ENCODE measurements around the gene KIRREL1. TPM values are rescaled to one million over a fixed set of nuclear protein-coding genes. Genes with fewer than 3 reads are reported as not detected.

Gene KIRREL1
- total RNA-seq: not detected

GRCh38 chr1:157993147-157993917 is at the start of gene KIRREL1:
KIRREL1 (plus strand) TSS chr1:157993645; CDS start chr1:157993677, 32 bp downstream.
- Mint-ChIP-seq H3K27me3 (peaks cover 40% of the 10 kb centered on the region), H3K4me3 (no peak within 1 kb of the TSS)

GRCh38 chr1:157944663-157945280 is 48.7 kb upstream of the KIRREL1 start:
- Mint-ChIP-seq H3K27ac (no peak overlapping the region), H3K4me3 (no peak overlapping the region), H3K27me3 (peaks cover 3% of the 10 kb centered on the region), H3K9me3 (ENCODE audit: low read depth) (no peaks in the 10 kb centered on the region), H3K4me1 (no peaks in the 10 kb centered on the region), H3K36me3 (no peaks in the 10 kb centered on the region)
- ATAC-seq (no peak), DNase-seq (no peak)
- CTCF ChIA-PET: no interaction called here

More at GRCh38 chr1:157993147-157993917, at the start of gene KIRREL1:
- no peaks in the 10 kb centered on the region for H3K9me3 Mint-ChIP-seq (ENCODE audit: low read depth)
- ATAC-seq: no peak
- H3K4me1 Mint-ChIP-seq: no peaks in the 10 kb centered on the region
- DNase-seq: no peak
- H3K27ac Mint-ChIP-seq: no peak within 1 kb of the TSS
- CTCF ChIA-PET: interaction anchor here (1.2 to 2.8 kb wide), 3 partner anchors 9 to 42 kb away, joined by 3 to 14 read pairs (median 7); no protein-coding TSS in a partner anchor
- no peaks in the 10 kb centered on the region for H3K36me3 Mint-ChIP-seq

- Mint-ChIP-seq H3K4me1 (no peaks in the 10 kb centered on the region), H3K36me3 (no peaks in the 10 kb centered on the region), H3K27me3 (peaks cover 16% of the 10 kb centered on the region), H3K9me3 (ENCODE audit: low read depth) (no peaks in the 10 kb centered on the region), H3K4me3 (no peak overlapping the region), H3K27ac (no peak overlapping the region)
- ATAC-seq (no peak), DNase-seq (no peak)
- CTCF ChIA-PET: no interaction called here
Observed at GRCh38 chr1:157948312-157949073, 45.0 kb upstream of the KIRREL1 start.

GRCh38 chr1:157949074-157949354 is 44.4 kb upstream of the KIRREL1 start:
- Mint-ChIP-seq H3K27me3 (peaks cover 15% of the 10 kb centered on the region), H3K9me3 (ENCODE audit: low read depth) (no peaks in the 10 kb centered on the region), H3K4me3 (no peak overlapping the region), H3K4me1 (no peaks in the 10 kb centered on the region), H3K36me3 (no peaks in the 10 kb centered on the region), H3K27ac (no peak overlapping the region)
- no peak for DNase-seq
- ATAC-seq: no peak
- CTCF ChIA-PET: no interaction called here

GRCh38 chr1:157951230-157951629 is 42.2 kb upstream of the KIRREL1 start:
- ATAC-seq: no peak
- DNase-seq: no peak
- Mint-ChIP-seq H3K36me3 (no peaks in the 10 kb centered on the region), H3K27ac (no peak overlapping the region), H3K9me3 (ENCODE audit: low read depth) (no peaks in the 10 kb centered on the region), H3K4me3 (no peak overlapping the region), H3K4me1 (no peaks in the 10 kb centered on the region), H3K27me3 (peaks cover 18% of the 10 kb centered on the region)
- CTCF ChIA-PET: interaction anchor here (1.1 to 1.3 kb wide), 2 partner anchors 8 to 9 kb away, joined by 3 read pairs; no protein-coding TSS in a partner anchor

GRCh38 chr1:157952601-157953000 is 40.8 kb upstream of the KIRREL1 start:
- no peaks in the 10 kb centered on the region for H3K4me1 Mint-ChIP-seq
- H3K36me3 Mint-ChIP-seq: no peaks in the 10 kb centered on the region
- no peak overlapping the region for H3K27ac Mint-ChIP-seq
- H3K27me3 Mint-ChIP-seq: peaks cover 28% of the 10 kb centered on the region
- CTCF ChIA-PET: no interaction called here
- H3K9me3 Mint-ChIP-seq (ENCODE audit: low read depth): no peaks in the 10 kb centered on the region
- DNase-seq (no peak), ATAC-seq (no peak)
- H3K4me3 Mint-ChIP-seq: no peak overlapping the region

GRCh38 chr1:157955221-157955620 is 38.2 kb upstream of the KIRREL1 start:
- no peak overlapping the region for H3K4me3 Mint-ChIP-seq
- ATAC-seq (no peak), DNase-seq (no peak)
- H3K4me1 Mint-ChIP-seq: no peaks in the 10 kb centered on the region
- no peaks in the 10 kb centered on the region for H3K9me3 Mint-ChIP-seq (ENCODE audit: low read depth)
- no peaks in the 10 kb centered on the region for H3K36me3 Mint-ChIP-seq
- no peak overlapping the region for H3K27ac Mint-ChIP-seq
- CTCF ChIA-PET: no interaction called here
- H3K27me3 Mint-ChIP-seq: peaks cover 39% of the 10 kb centered on the region

GRCh38 chr1:157955857-157956256 is 37.6 kb upstream of the KIRREL1 start:
- H3K36me3 Mint-ChIP-seq: no peaks in the 10 kb centered on the region
- CTCF ChIA-PET: no interaction called here
- H3K4me1 Mint-ChIP-seq: no peaks in the 10 kb centered on the region
- no peaks in the 10 kb centered on the region for H3K9me3 Mint-ChIP-seq (ENCODE audit: low read depth)
- no peak overlapping the region for H3K4me3 Mint-ChIP-seq
- no peak for DNase-seq
- peaks cover 41% of the 10 kb centered on the region for H3K27me3 Mint-ChIP-seq
- no peak overlapping the region for H3K27ac Mint-ChIP-seq
- no peak for ATAC-seq

- DNase-seq (no peak), ATAC-seq (no peak)
- CTCF ChIA-PET: no interaction called here
- H3K27me3 Mint-ChIP-seq: peaks cover 44% of the 10 kb centered on the region
- no peak overlapping the region for H3K4me3 Mint-ChIP-seq
- no peaks in the 10 kb centered on the region for H3K9me3 Mint-ChIP-seq (ENCODE audit: low read depth)
- H3K27ac Mint-ChIP-seq: no peak overlapping the region
- no peaks in the 10 kb centered on the region for H3K4me1 Mint-ChIP-seq
- no peaks in the 10 kb centered on the region for H3K36me3 Mint-ChIP-seq
Observed at GRCh38 chr1:157956732-157957131, 36.7 kb upstream of the KIRREL1 start.

GRCh38 chr1:157958263-157958662 is 35.2 kb upstream of the KIRREL1 start:
- H3K27me3 Mint-ChIP-seq: peaks cover 40% of the 10 kb centered on the region
- H3K4me1 Mint-ChIP-seq: peaks cover 4% of the 10 kb centered on the region
- no peak overlapping the region for H3K27ac Mint-ChIP-seq
- no peaks in the 10 kb centered on the region for H3K36me3 Mint-ChIP-seq
- ATAC-seq (no peak), DNase-seq (no peak)
- H3K4me3 Mint-ChIP-seq: no peak overlapping the region
- CTCF ChIA-PET: interaction anchor here (0.9 kb wide), 2 partner anchors 8 to 164 kb away, joined by 3 read pairs; no protein-coding TSS in a partner anchor
- H3K9me3 Mint-ChIP-seq (ENCODE audit: low read depth): no peaks in the 10 kb centered on the region

- no peak for ATAC-seq
- peaks cover 4% of the 10 kb centered on the region for H3K4me1 Mint-ChIP-seq
- peaks cover 40% of the 10 kb centered on the region for H3K27me3 Mint-ChIP-seq
- no peak for DNase-seq
- H3K4me3 Mint-ChIP-seq: no peak overlapping the region
- CTCF ChIA-PET: interaction anchor here (0.9 to 1.1 kb wide), 2 partner anchors 8 to 17 kb away, joined by 3 read pairs; no protein-coding TSS in a partner anchor
- no peak overlapping the region for H3K27ac Mint-ChIP-seq
- H3K36me3 Mint-ChIP-seq: no peaks in the 10 kb centered on the region
- H3K9me3 Mint-ChIP-seq (ENCODE audit: low read depth): no peaks in the 10 kb centered on the region
Observed at GRCh38 chr1:157959750-157960149, 33.7 kb upstream of the KIRREL1 start.

GRCh38 chr1:157960773-157961172 is 32.7 kb upstream of the KIRREL1 start:
- Mint-ChIP-seq H3K36me3 (no peaks in the 10 kb centered on the region), H3K27me3 (peaks cover 37% of the 10 kb centered on the region), H3K27ac (no peak overlapping the region), H3K9me3 (ENCODE audit: low read depth) (no peaks in the 10 kb centered on the region), H3K4me3 (no peak overlapping the region), H3K4me1 (peaks cover 4% of the 10 kb centered on the region)
- DNase-seq (no peak), ATAC-seq (no peak)
- CTCF ChIA-PET: interaction anchor here (1.1 kb wide), 1 partner anchor 9 kb away, joined by 3 read pairs; no protein-coding TSS in a partner anchor

GRCh38 chr1:157961805-157962762 is 31.4 kb upstream of the KIRREL1 start:
- Mint-ChIP-seq H3K4me3 (no peak overlapping the region), H3K36me3 (no peaks in the 10 kb centered on the region)
- ATAC-seq: peak; percentile 30

More at GRCh38 chr1:157961805-157962762, 31.4 kb upstream of the KIRREL1 start:
- Mint-ChIP-seq H3K4me1 (peaks cover 4% of the 10 kb centered on the region), H3K27me3 (peaks cover 30% of the 10 kb centered on the region), H3K27ac (no peak overlapping the region), H3K9me3 (ENCODE audit: low read depth) (no peaks in the 10 kb centered on the region)
- CTCF ChIA-PET: interaction anchor here (1.2 to 2.5 kb wide), 2 partner anchors 159 to 381 kb away, joined by 3 to 6 read pairs; no protein-coding TSS in a partner anchor
- DNase-seq: no peak
